Measurements from ENCODE around the gene TGFBR1.
A peak's percentile ranks its signal among the peaks of the same experiment; 100 is the strongest.

Gene TGFBR1

GRCh38 chr9:99171225-99172123 is 66.6 kb downstream of the TGFBR1 start:
- DNase-seq (ENCODE audit: low spot score), result no peak

DNA sequence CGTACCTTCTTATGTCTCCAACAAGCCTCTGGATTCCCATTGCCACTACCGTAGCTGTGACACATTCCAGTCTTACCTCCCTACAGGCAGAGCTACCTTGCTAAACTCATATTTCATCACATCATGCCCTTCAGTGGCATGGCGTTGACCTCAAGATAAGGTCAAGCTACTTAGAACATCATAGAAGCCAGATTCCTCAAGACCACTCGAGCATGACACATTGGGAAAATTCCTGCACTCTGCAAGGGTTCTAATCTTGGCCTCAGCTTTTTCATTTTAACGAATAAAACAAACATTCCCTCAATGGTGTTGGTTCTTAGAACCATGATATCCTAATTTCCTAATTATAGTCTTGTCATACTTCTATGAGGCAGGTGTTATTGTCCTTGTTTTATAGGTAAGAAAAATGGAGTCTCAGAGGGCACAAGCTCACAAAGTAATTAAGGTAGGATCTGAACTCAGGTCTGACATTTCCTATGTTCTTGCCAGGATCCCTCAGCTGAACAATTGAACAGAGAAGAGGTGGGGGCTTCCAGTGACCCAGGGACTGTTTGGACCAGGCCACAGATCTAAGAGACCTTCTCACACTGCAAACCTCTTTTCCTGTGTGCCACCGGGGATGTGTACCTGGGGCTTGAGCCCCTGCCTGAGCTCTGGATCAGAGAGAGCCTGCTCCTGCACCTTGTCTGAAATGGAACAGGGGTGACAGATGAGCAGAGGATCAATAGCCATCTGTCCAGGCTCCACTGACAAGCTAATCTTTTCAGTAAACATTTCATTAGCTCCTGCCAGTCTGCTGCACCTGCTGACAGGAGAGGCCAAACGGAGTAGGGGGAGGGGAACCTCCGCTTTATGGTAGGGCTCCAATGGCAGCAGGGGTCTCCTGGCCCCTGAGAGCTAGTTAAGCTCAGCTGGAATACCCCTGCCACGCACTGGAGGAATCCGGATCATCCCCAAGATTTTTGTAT is 67.5 kb downstream of the TGFBR1 start:
- no peak for DNase-seq (ENCODE audit: low spot score)

GRCh38 chr9:99173570-99174504 is 68.9 kb downstream of the TGFBR1 start:
- no peak for DNase-seq (ENCODE audit: low spot score)

- no peak for DNase-seq (ENCODE audit: low spot score)
These were observed 71.7 kb downstream of the TGFBR1 start for GRCh38 chr9:99176527-99177013.

GRCh38 chr9:99177576-99178366 is 72.9 kb downstream of the TGFBR1 start:
- DNase-seq (ENCODE audit: low spot score), result no peak

GRCh38 chr9:99178912-99179872 is 74.3 kb downstream of the TGFBR1 start:
- no peak for DNase-seq (ENCODE audit: low spot score)

DNA sequence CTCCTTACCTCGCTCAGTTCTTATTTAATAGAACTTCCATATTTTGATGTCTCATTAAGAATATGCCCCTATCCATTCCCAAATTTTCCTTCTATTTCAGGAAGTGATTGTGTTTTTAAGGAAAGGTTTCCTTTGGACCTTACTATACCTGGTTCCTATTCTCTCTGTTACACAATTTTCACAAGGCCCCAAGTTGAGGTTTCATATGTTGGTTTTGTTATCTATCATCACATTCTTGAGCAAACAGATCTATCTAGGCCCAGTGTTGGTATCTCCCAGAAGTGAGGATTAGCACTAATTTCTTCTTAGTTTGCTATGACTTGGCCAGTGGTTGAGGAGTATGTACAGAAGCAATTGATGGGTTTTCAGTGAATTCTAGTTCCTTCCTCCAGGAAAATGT is 75.3 kb downstream of the TGFBR1 start:
- DNase-seq (ENCODE audit: low spot score), result no peak

DNA sequence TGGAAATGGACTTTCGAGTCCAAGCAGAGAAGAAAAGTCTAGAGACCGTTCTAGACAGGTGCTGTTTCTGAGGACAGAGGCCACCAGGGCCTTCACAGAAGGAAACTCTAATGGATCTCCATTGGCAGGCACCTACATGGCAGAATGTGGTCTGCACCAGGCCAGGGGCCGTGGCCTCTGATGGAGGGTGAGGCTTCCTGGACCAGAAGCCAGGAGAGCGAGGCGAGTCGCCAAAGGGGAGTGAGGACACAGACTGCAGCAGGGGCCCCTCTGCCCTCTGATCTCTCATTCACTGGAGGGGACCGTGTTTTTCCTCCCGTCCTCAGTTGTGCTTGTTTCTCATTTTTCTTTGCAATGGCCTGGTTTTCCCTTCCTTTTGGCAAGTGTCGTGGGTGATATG is 75.7 kb downstream of the TGFBR1 start:
- no peak for DNase-seq (ENCODE audit: low spot score)

- no peak for DNase-seq (ENCODE audit: low spot score)
These were observed 76.3 kb downstream of the TGFBR1 start for GRCh38 chr9:99181206-99181605.

DNA sequence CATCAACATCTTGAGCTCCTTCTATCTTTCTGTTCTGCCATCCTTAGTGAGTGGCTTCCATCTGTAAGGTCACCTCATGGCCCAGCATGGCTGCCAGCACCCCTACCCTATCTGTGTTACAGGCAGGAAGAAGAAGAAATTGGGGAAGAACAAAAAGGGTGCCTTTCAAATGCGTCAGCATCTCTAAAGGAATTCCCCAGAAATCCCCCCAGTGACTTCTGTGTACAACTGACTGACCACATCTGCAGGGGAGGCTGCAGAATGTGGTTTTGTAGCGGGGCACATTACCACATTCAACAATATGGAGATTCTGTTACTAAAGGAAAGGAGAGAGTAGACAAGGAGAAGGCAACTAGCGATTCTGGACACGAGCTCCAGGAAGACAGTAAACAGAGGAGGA is 76.7 kb downstream of the TGFBR1 start:
- DNase-seq (ENCODE audit: low spot score), result no peak

GRCh38 chr9:99182356-99182755 is 77.4 kb downstream of the TGFBR1 start:
- DNase-seq (ENCODE audit: low spot score), result no peak

DNA sequence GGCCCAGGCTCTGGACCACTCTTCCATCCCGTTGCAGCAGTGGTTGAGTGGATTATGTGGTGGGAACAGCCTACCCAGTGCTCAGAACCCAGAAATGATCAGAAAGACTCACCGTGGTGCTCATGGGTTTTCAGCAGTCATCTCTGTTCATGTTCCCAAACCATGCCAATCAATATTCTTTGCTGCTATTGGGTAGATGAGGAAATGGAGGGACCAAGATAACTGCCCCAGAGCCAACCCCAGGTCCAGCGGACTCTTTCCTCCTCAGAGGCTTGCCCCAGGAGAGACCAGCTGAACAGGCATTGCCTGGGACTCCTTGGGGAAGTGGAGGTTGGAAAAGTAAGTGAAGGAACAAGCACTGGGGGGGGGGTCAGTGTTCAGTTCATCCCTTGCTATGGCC is 78.7 kb downstream of the TGFBR1 start:
- DNase-seq (ENCODE audit: low spot score), result no peak

GRCh38 chr9:99184110-99184474 is 79.2 kb downstream of the TGFBR1 start:
- DNase-seq (ENCODE audit: low spot score), result no peak

DNA sequence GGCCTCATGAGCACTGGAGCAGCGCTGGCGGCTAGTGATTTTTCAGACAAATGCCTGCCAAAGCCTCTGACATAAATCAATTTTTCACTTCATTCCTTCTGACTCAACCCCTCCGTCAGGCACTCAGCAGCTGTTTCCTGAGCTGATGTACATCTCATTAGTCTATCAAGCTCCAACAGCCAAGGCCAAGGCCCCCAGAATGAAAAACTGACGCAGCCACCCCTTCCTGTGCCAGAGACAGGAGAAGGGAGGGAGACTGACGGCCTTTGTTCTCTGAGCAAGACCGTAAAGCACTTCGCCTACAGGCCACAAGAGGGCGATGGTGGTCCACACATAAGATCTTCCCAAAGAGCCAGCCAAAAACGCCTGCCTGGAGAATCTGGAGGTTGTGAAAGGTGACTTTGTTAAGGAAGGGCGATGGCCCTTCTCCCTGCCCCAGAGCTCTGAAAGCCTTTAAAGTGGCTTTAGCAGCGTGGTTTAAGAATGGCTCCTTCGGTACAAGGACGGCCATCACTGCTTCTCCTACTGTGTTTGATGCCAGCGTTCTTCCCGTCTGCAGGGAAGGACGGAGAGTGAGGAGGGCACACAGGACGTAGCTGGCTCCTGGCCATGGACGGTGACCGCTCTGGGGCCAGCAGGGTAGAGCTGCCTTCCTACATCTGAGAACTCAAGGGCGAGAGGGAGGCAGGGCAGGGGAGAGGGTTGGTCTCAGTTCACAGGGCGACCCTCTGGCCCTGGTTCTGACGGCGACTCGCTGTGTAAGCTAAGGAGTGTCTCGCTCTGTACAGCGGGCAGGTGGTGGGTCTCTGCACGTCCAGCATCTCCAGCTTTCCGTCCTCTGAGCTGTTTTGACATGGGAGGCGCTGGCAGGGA is 79.8 kb downstream of the TGFBR1 start:
- peak; percentile 72 for DNase-seq (ENCODE audit: low spot score)

DNA sequence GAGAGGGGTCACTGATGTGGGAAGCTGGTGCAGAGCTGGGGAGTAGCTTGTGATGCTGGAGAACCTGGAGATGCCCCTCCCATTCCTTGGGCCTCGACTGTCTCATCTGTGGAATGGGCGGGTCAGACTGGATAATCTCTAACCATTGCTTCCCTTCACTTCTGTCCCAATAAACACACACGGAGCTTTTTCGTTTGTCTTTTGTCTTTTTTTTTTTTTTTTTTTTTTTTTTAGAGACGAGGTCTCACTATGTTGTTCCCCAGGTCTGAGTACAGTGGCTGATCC is 80.4 kb downstream of the TGFBR1 start:
- no peak for DNase-seq (ENCODE audit: low spot score)

GRCh38 chr9:99185934-99186333 is 81.0 kb downstream of the TGFBR1 start:
- DNase-seq (ENCODE audit: low spot score), result no peak

DNA sequence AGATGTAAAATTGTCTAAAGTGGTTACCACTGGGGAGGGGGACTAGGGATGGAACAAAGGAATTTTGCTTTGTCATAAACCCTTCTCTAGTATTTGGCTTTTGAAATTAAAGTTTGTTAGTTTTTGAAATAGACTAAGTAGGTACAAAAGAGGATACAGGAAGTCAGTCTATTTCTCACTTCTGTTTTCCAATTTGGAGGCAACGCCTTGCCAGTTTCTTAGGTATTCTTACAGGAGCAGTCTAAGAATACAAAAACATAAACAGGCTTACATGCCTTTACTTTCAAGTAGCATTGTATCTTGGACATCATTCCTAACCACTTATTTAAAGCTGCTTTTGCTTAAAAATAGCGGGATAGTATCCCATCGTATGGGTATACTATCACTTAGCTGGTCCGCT is 82.4 kb downstream of the TGFBR1 start:
- DNase-seq (ENCODE audit: low spot score), result no peak

- DNase-seq (ENCODE audit: low spot score), result no peak
These were observed 84.3 kb downstream of the TGFBR1 start for GRCh38 chr9:99189186-99189585.

Data from hepatic stellate cell (primary cell).